ENCODE data around the gene SFRP5. TPM values are rescaled to one million over a fixed set of nuclear protein-coding genes. Genes with fewer than 3 reads are reported as not detected.

The SFRP5 gene
- total RNA-seq, 2 donors from 2014 or later: 163 to 226 TPM

DNA sequence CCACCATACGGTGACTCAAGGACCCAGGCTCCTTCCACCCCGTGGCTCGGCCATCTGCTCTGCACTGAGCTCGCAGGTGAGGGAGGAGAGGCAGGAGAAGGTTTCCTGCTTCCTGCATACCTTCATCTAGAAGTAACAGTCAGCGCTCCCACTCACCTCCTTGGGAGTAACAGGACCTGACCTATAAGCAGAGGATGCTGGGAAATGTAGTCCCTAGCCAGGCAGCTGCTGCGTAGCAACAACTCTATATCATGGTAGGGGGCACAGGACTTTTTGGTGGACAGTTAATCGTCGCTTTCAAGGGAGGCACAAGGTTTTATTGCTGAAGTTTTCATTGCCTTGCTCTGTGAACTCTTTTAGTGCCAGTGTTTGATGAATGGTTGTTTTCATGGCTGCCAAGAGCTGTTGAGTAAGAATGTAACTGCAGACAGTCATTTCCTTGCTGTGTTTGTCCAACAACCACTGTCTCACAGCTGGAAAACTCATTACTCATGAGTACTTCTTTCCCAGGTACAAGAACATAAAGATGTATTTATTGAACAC lies 45.1 kb downstream of the SFRP5 start:
- Histone ChIP-seq H3K4me1 (peaks cover 6% of the 10 kb centered on the region), H3K27ac (peak overlapping the region; percentile 16 to 54 (median 36)), H3K9me3 (no peaks in the 10 kb centered on the region), H3K36me3 (replicated peaks in 1 of 2; ENCODE audit: insufficient read depth in 1 of 2, low read depth in 2 of 2) (no peaks in the 10 kb centered on the region), H3K4me3 (no peak overlapping the region), H3K27me3 (no peaks in the 10 kb centered on the region)
- ATAC-seq: peak; percentile 68
- 32 to 42% methylated on average over 8 of the region's 8 CpGs for whole genome bisulfite sequencing, 2 donors
- intact Hi-C loops (cut with DNase I): loop anchor here (10.0 kb wide), 1 partner anchor 152 kb away; the partner anchor contains the start of gene ANKRD2
- TF ChIP-seq POLR2A (IDR thresholded peaks at IDR 0.05): no peak
- TF ChIP-seq, protein P1, sequence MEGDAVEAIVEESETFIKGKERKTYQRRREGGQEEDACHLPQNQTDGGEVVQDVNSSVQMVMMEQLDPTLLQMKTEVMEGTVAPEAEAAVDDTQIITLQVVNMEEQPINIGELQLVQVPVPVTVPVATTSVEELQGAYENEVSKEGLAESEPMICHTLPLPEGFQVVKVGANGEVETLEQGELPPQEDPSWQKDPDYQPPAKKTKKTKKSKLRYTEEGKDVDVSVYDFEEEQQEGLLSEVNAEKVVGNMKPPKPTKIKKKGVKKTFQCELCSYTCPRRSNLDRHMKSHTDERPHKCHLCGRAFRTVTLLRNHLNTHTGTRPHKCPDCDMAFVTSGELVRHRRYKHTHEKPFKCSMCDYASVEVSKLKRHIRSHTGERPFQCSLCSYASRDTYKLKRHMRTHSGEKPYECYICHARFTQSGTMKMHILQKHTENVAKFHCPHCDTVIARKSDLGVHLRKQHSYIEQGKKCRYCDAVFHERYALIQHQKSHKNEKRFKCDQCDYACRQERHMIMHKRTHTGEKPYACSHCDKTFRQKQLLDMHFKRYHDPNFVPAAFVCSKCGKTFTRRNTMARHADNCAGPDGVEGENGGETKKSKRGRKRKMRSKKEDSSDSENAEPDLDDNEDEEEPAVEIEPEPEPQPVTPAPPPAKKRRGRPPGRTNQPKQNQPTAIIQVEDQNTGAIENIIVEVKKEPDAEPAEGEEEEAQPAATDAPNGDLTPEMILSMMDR (IDR thresholded peaks at IDR 0.05): no peak
- DNase-seq: peak in 3 of 4 donors; percentile 19 to 33 (median 23)

DNA sequence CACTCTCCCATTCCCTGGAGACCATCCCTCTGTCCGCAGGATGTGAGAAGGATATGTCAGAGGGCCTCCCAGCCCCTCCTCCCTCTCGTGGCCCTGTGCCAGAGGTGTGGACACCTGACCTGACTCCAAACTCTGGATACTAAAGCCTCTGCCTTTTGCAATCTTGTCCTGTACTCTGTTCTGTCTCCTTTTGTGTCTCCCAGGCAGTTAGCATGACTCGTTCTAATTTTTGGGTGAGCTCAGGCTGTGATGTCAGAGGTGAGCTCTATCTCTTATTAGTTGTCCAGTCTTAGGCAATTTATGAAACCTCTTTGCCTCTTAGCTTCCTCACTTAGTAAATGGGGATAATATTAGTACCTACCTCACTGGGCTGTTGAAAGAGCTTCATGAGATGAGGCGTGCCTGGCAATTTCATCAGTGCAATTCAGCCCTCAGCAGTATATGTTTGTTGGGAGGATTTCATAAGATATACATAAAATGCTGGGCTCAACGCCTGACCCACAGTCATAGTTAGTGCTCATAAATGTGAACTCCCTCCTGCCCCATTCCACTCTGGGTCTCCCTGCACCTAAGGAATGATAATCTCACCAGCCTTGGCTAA lies 47.4 kb downstream of the SFRP5 start:
- TF ChIP-seq POLR2A (IDR thresholded peaks at IDR 0.05): no peak
- TF ChIP-seq, protein P1 (IDR thresholded peaks at IDR 0.05): no peak
- ATAC-seq (no peak), DNase-seq (no peak)
- Histone ChIP-seq H3K27me3 (no peaks in the 10 kb centered on the region), H3K36me3 (replicated peaks in 1 of 2; ENCODE audit: insufficient read depth in 1 of 2, low read depth in 2 of 2) (no peaks in the 10 kb centered on the region), H3K9me3 (no peaks in the 10 kb centered on the region), H3K4me1 (peaks cover 8% of the 10 kb centered on the region), H3K4me3 (no peak overlapping the region), H3K27ac (no peak overlapping the region)
- 47 to 51% methylated on average over 5 of the region's 5 CpGs for WGBS, 2 donors
- intact Hi-C loops (cut with DNase I): loop anchor here (10.0 kb wide), 1 partner anchor 150 kb away; the partner anchor contains the start of gene ANKRD2

DNA sequence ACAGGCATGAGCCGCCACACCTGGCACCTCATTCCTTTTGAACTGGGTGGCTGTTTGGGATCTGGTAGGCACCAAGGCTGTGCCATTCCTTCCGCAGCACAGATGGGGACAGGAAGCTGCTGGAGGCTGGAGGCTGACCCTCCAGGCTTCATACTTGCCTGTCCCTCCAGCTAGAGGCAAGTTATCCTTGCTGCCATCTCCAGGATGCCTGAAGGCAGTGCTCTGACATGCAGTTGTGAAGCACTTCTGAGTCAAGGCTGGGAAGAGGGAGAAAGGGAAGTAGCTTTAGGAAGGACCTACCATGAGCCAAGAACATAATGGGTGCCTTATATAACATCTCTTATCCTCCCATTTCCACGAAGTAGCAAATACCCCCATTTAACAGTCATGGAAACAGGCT lies 48.8 kb downstream of the SFRP5 start:
- no peak for ATAC-seq
- intact Hi-C loops (cut with DNase I): loop anchor here (10.0 kb wide), 1 partner anchor 148 kb away; the partner anchor contains the start of gene ANKRD2

DNA sequence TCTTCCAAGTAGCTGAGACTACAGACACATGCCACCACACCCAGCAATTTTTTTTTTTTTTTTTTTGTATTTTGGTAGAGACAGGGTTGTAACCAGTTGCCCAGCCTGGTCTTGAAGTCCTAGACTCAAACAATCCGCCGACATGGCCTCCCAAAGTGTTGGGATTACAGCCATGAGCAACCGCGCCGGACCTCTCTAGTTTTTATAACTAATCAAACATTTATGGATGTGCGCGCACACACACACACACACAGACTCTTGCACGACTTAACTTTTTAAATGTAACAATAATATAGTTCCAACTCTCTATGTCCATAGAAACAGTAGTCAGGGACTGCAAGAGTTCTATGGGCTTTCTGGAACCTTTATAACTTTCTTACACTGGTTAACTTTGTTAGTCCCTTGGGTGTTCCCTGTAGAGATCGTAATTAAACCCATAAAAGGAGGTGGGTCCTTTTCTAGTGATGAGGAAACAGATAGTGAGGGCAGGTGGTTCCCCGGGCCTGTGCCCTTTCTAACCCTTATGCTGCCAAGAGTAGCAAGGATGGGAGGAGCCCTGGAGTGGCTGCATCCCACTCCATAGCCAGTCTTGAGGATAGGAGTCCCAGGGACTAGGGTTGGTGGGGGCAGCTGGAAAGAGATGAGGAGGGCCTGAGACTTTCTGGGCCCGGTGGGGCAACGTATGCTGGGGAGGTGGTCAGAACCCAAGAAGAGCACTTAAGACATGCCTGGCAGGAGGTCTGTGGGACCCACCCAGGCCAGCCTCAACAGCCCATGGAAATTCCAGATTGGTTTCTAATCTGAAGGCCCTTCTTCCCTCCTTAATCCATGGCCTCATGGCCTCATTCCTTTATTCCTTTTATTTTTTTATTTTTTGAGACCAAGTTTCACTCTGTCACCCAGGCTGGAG lies 49.7 kb downstream of the SFRP5 start:
- no peak overlapping the region for H3K27ac ChIP-seq
- 69 to 88% methylated on average over 12 of the region's 12 CpGs for WGBS, 2 donors
- no peak for ATAC-seq
- no peaks in the 10 kb centered on the region for H3K9me3 ChIP-seq
- DNase-seq: no peak
- intact Hi-C loops (cut with DNase I): loop anchor here (10.0 kb wide), 1 partner anchor 147 kb away; the partner anchor contains the start of gene ANKRD2
- peaks cover 28% of the 10 kb centered on the region for H3K4me1 ChIP-seq
- no peaks in the 10 kb centered on the region for H3K36me3 ChIP-seq (replicated peaks in 1 of 2; ENCODE audit: insufficient read depth in 1 of 2, low read depth in 2 of 2)
- no peaks in the 10 kb centered on the region for H3K27me3 ChIP-seq
- TF ChIP-seq POLR2A (IDR thresholded peaks at IDR 0.05): no peak
- TF ChIP-seq, protein P1 (IDR thresholded peaks at IDR 0.05): no peak
- no peak overlapping the region for H3K4me3 ChIP-seq

More for the DNA sequence above, 48.8 kb downstream of the SFRP5 start:
- Histone ChIP-seq H3K9me3 (no peaks in the 10 kb centered on the region), H3K36me3 (replicated peaks in 1 of 2; ENCODE audit: insufficient read depth in 1 of 2, low read depth in 2 of 2) (no peaks in the 10 kb centered on the region), H3K27ac (no peak overlapping the region), H3K27me3 (no peaks in the 10 kb centered on the region), H3K4me1 (peaks cover 22% of the 10 kb centered on the region), H3K4me3 (no peak overlapping the region)
- DNase-seq: no peak
- WGBS, 2 donors: 65 to 82% methylated on average over 3 of the region's 3 CpGs
- TF ChIP-seq, protein P1 (IDR thresholded peaks at IDR 0.05): no peak
- TF ChIP-seq POLR2A (IDR thresholded peaks at IDR 0.05): no peak

Data from body of pancreas (tissue), 4 donors.